CD4-positive, alpha-beta T cell treated with Interleukin-15 for 4 hours (primary cell): Measurements from ENCODE around the gene KCNK17.

Experiments
- DNase-seq: peaks from one replicate; pipeline ENCODE4 v3.0.0-alpha.2; 2020; ENCODE audit warnings: low spot score

KCNK17 gene

DNA sequence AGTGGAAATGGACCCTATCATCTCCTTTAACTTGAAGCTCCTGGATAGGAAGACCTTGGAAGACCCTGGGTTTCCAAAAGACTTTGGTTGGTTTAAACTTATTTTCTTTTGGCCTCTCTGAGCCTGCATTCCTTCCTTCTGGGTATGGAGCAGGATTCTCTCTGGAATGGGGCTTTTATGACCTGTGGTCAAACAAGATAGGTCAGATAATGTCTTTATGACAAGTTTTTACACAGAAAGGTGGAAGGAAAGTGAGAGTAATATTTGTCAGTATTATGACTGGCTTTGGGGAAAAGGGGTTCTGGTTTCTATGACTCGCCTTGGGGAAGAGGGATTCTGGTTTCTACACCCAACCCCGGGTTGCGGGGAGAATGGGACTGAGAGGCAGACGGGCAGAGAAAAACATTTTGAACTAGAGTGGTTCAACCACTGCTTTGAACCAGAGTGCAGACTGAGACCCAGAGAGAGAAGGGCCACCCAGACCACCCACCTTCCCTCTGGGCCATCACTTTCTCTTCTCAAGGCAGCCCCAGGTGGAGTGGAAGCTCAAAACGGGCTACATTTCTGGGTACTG is 47.4 kb downstream of the KCNK17 start:
- DNase-seq: no peak

DNA sequence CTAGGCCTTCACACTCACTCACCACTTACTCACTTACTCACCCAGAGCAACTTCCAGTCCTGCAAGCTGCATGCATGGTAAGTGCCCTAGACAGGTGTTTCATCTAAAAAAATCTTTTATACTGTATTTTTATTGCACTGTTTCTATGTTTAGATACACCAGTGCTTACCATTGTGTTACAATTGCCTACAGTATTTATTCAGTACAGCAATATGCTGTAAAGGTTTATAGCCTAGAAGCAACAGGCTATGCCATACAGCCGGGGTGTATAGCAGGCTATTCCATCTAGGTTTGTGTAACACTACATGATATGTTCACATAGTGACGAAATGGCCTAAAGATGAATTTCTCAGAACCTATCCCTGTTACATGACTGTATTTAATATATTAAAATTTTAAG is 47.8 kb downstream of the KCNK17 start:
- DNase-seq: no peak

DNA sequence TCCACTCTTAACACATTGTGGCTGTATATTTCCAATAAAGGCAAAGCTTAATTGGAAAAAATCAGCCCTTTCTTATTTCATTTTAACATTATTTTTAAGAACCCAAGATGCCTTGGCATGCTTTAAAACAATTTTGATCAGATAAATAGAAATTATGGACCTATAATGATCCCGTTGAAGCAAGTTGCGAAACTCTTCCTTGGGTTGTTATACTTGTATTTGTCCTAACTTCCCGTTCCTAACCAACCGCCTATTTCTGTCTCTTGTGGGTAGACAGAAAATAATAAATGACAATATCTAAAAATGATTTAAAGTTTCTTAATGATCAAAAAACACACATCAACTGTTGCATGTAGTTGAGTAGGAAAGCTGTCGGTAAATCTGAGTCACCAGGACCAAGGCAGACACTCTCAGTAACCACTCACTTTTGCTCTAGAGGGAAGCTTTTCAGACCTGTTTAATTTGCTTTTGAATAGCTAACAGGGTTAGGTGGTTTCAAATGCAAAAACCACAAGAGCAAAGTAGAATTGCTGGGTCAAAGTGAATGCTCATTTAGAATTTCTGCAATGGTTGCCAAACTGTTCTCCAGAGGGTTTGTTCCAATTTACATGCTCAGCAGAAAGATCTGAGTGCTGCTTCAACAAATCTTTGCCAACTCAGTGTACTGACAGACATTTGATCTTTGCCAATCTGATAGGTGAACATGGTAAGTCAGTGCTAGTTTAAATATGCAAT is 50.7 kb downstream of the KCNK17 start:
- no peak for DNase-seq

GRCh38 chr6:39261751-39262150 is 52.5 kb downstream of the KCNK17 start:
- DNase-seq: no peak

GRCh38 chr6:39260953-39261352 is 53.3 kb downstream of the KCNK17 start:
- DNase-seq: no peak

DNA sequence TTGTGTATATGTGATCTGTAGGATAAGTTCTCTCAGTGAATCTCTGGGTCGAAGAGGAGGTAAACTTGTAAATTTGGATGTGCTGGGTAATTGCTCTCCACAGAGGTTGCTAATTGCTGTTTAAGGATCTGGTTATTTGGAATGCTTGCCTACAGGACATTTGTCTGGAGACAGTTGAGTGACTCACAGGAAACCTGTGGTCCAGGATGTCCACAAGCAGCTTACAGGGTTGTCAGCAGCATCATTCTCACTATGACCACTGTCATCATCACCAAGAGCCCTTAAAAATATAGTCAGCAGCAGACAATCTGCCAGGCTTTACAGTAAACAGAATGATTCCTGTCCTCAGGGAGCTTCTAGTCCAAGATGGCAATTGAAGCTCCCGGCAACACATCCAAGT is 53.8 kb downstream of the KCNK17 start:
- DNase-seq: no peak

DNA sequence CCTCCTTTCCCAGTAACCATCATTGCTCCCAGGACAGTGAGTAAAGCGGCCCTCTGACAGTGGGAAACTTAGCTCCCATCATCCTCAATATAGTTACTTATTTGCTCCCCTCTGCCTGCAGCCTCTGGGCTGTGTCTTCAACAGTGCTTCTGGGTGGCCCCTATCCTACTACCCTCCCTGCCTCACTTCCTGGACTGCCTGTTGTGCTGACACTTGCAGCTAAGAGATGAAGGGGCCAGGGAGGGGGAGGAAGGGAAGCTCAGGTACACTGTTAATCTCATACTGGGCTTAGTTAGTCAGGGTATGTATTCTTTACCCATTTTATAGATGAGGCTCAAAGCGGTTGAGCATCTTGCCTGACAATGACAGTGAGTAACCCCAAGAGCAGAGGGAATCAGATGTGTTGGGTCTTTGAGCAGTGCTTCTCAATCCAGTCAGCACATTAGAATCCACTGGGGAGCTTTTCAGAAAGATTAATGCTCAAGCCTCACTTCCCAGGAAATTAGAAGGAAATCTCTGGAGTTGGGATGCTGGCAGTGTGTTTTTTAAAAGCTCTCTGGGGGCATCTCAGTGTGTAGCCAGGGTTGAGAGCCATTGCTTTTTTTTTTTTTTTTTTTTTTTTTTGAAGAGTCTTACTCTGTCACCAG is 57.8 kb downstream of the KCNK17 start:
- no peak for DNase-seq

- no peak for DNase-seq
Measured at GRCh38 chr6:39254999-39255535, 59.2 kb downstream of the KCNK17 start.

GRCh38 chr6:39251406-39251805 is 62.8 kb downstream of the KCNK17 start:
- no peak for DNase-seq

- DNase-seq: no peak
Measured at GRCh38 chr6:39250507-39250906, 63.7 kb downstream of the KCNK17 start.

DNA sequence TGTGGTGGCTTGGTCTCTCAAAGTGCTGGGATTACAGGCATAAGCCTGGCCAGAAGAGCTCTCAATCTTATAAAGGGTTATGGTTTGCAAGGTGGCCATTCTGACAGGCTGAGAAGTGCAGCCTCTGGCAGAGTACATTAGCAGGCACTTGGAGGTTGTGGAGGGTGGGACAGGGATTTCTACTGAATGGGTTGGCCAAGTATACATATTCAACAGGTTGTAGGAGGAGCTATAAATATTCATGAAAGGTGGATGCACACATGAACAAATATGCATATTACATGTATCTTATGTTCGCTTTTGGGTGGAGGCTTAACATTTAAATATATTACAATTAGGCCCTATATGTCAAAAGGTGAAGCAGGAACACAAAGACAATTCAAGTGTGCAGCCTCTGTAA is 64.9 kb downstream of the KCNK17 start:
- DNase-seq: no peak
